K562 (cell line): Measurements from ENCODE around the gene CACNA2D3. TPM values are rescaled to one million over a fixed set of nuclear protein-coding genes. Genes with fewer than 3 reads are reported as not detected.

Experiments
- ATAC-seq: fragments of 200-7000 bp; cut with Tn5 transposase; 3 replicates; pipeline ENCODE4 v1.9.1; 2020; ENCODE audit warnings: moderate library complexity
- BruUV-seq: library from RNA; stranded (reverse); fragments of 400-500 nt; replicated peaks from 2 replicates; lab custom pipeline; 2021; lab: Mats Ljungman, UMichigan
- CTCF ChIA-PET: fragments of 300-600 bp; formaldehyde crosslinking; extraction: SDS; loops from one replicate; lab custom pipeline; 2021; ENCODE audit warnings: low intra/inter-chr PET ratio; lab: Yijun Ruan, JAX
- POLR2A ChIA-PET: fragments of 300-600, 350-650 bp; sonication (Branson Sonifier 250); formaldehyde crosslinking; extraction: SDS; loops from one replicate; lab custom pipeline; 2021; ENCODE audit warnings: antibody characterized with exemption, inconsistent platforms; lab: Yijun Ruan, JAX
- DNase-seq, 4 experiments: peaks; one replicate each; pipeline versions ENCODE4 v3.0.0 to v3.0.0-alpha.2; 2011 to 2018; ENCODE audit warnings: low spot score in 3 of 4, mixed read lengths in 3 of 4; ENCODE audit errors: extremely low read depth in 1 of 4
- FAIRE-seq: peaks from 2 replicates; lab custom pipeline; 2011; peaks lifted over from hg19 to GRCh38; lab: Jason Lieb, UNC
- H2AFZ ChIP-seq: 2 replicates; pipeline ENCODE4 v1.6.0; 2011; ENCODE audit warnings: low read depth, low read length, control low read depth, inconsistent platforms
- H3K27ac ChIP-seq: fragments of 200-600 bp; 3 replicates; pipeline ENCODE4 v1.8.0; 2011; ENCODE audit warnings: low read depth, mild to moderate bottlenecking, control low read depth, inconsistent platforms, low read length, moderate library complexity, mixed read lengths; ENCODE audit errors: extremely low read depth
- H3K27me3 ChIP-seq, 2 experiments: fragments of 300-600 bp in 1 of 2; 2 replicates in 1 of 2; 3 replicates in 1 of 2; pipeline versions ENCODE4 v1.6.0 to v1.8.0; 2011; ENCODE audit warnings: inconsistent platforms in 2 of 2, low read length in 2 of 2, mild to moderate bottlenecking in 1 of 2, mixed read lengths in 1 of 2, moderate library complexity in 1 of 2; ENCODE audit not compliant: control insufficient read depth in 2 of 2, insufficient read depth in 2 of 2
- H3K36me3 ChIP-seq: fragments of 300-600 bp; 3 replicates; pipeline ENCODE4 v1.8.0; 2011; ENCODE audit warnings: mild to moderate bottlenecking, low read length, inconsistent platforms; ENCODE audit not compliant: control insufficient read depth, insufficient read depth
- H3K4me1 ChIP-seq, 2 experiments: fragments of 200-600 bp in 1 of 2; replicated peaks in 1 of 2; 2 replicates in 1 of 2; 3 replicates in 1 of 2; pipeline versions ENCODE4 v1.5.1 to v1.8.0; 2011; ENCODE audit warnings: inconsistent platforms in 2 of 2, low read length in 2 of 2, mild to moderate bottlenecking in 1 of 2, mixed read lengths in 1 of 2, moderate library complexity in 1 of 2; ENCODE audit not compliant: control insufficient read depth in 2 of 2, insufficient read depth in 2 of 2
- H3K4me2 ChIP-seq: 2 replicates; pipeline ENCODE4 v1.6.1; 2011; ENCODE audit warnings: low read length, control low read depth, inconsistent platforms, mixed read lengths; ENCODE audit not compliant: insufficient read depth
- H3K4me3 ChIP-seq: fragments of 200-600 bp; sonication (generic), shearing (Covaris generic); 2 replicates; pipeline ENCODE4 v1.5.1; 2016; ENCODE audit warnings: control low read depth, inconsistent platforms
- H3K79me2 ChIP-seq: fragments of 200-600 bp; 3 replicates; pipeline ENCODE4 v1.8.0; 2011; ENCODE audit warnings: low read length, inconsistent platforms; ENCODE audit not compliant: control insufficient read depth, insufficient read depth
- H3K9ac ChIP-seq, 2 experiments: 2 replicates each; pipeline versions ENCODE4 v1.6.0 to v1.6.1; 2011; ENCODE audit warnings: low read depth in 2 of 2, low read length in 2 of 2, control low read depth in 1 of 2, inconsistent platforms in 1 of 2, mild to moderate bottlenecking in 1 of 2, mixed read lengths in 1 of 2; ENCODE audit not compliant: insufficient read depth in 1 of 2
- H3K9me1 ChIP-seq: one replicate; pipeline ENCODE4 v1.6.0; 2011; ENCODE audit warnings: inconsistent platforms, mild to moderate bottlenecking, low read length, moderate library complexity; ENCODE audit not compliant: control insufficient read depth, insufficient read depth
- H3K9me3 ChIP-seq: replicated peaks from 2 replicates; pipeline ENCODE4 v1.5.1; 2011; ENCODE audit warnings: low read depth, low read length, inconsistent platforms; ENCODE audit not compliant: control insufficient read depth, insufficient read depth
- H4K20me1 ChIP-seq: replicated peaks from 2 replicates; pipeline ENCODE4 v1.6.1; 2011; ENCODE audit warnings: low read length, inconsistent platforms, mixed read lengths; ENCODE audit not compliant: control insufficient read depth, insufficient read depth
- C11orf30 ChIP-seq: fragments of 450-650 bp; IDR thresholded peaks from 2 replicates; pipeline ENCODE4 v1.6.1; 2016; ENCODE audit warnings: low read depth, mild to moderate bottlenecking
- FOSL1 ChIP-seq: fragments of 200-800 bp; sonication (Bioruptor generic); conservative IDR thresholded peaks from 2 replicates; pipeline ENCODE4 v1.6.1; 2016; ENCODE audit warnings: missing genetic modification characterization, missing compliant biosample characterization
- HES1 ChIP-seq: fragments of 450-650 bp; IDR thresholded peaks from 2 replicates; pipeline ENCODE4 v1.6.1; 2016; ENCODE audit warnings: low read depth, mild to moderate bottlenecking, moderate library complexity
- HNRNPL ChIP-seq: fragments of 200-400 bp; formaldehyde crosslinking; IDR thresholded peaks from 2 replicates; pipeline ENCODE4 v1.6.1; 2017; ENCODE audit warnings: low read depth, mild to moderate bottlenecking, low read length
- NFRKB ChIP-seq: fragments of 450-650 bp; IDR thresholded peaks from 2 replicates; pipeline ENCODE4 v1.6.1; 2016; ENCODE audit warnings: low read depth
- NFYB ChIP-seq: IDR thresholded peaks from 2 replicates; pipeline ENCODE4 v1.6.1; 2011; ENCODE audit warnings: mild to moderate bottlenecking, moderate library complexity; ENCODE audit not compliant: insufficient read length; ENCODE audit errors: extremely low read depth
- NONO ChIP-seq, 2 experiments: fragments of 200-400 bp in 1 of 2; fragments of 450-650 bp in 1 of 2; formaldehyde crosslinking in 1 of 2; IDR thresholded peaks; 2 replicates each; pipeline ENCODE4 v1.6.1; 2017; ENCODE audit warnings: low read depth in 2 of 2, mild to moderate bottlenecking in 2 of 2, moderate library complexity in 2 of 2, low read length in 1 of 2
- NR0B1 ChIP-seq: fragments of 450-650 bp; IDR thresholded peaks from one replicate; pipeline ENCODE4 v1.6.1; 2018; ENCODE audit warnings: mild to moderate bottlenecking, moderate library complexity; ENCODE audit not compliant: partially characterized antibody
- PCBP1 ChIP-seq: fragments of 200-400 bp; formaldehyde crosslinking; IDR thresholded peaks from 2 replicates; pipeline ENCODE4 v1.6.1; 2018; ENCODE audit warnings: mild to moderate bottlenecking, low read depth, low read length; ENCODE audit not compliant: poor library complexity, severe bottlenecking
- SREBF1 ChIP-seq: fragments of 150-350 bp; IDR thresholded peaks from 2 replicates; pipeline ENCODE4 v1.6.1; 2014; ENCODE audit warnings: antibody characterized with exemption, low read depth, low read length, borderline replicate concordance
- SRSF7 ChIP-seq: fragments of 200-400 bp; formaldehyde crosslinking; optimal IDR thresholded peaks from 2 replicates; pipeline ENCODE3; 2017; ENCODE audit warnings: mild to moderate bottlenecking, low read depth, low read length
- TOE1 ChIP-seq, 2 experiments: fragments of 450-650 bp in 1 of 2; sonication (generic) in 1 of 2; formaldehyde crosslinking in 1 of 2; IDR thresholded peaks; 2 replicates each; pipeline versions ENCODE4 v1.7.1 to v1.8.0; 2016 to 2022; ENCODE audit warnings: borderline replicate concordance in 2 of 2, mild to moderate bottlenecking in 2 of 2, antibody characterized with exemption in 1 of 2, inconsistent platforms in 1 of 2, low read depth in 1 of 2, missing genetic modification reagents in 1 of 2, moderate library complexity in 1 of 2
- ZNF277 ChIP-seq: fragments of 250-450 bp; sonication (Bioruptor Pico); IDR thresholded peaks from 2 replicates; pipeline ENCODE4 v1.8.0; 2022; ENCODE audit warnings: inconsistent platforms, mild to moderate bottlenecking, moderate library complexity, borderline replicate concordance
- ZNF518B ChIP-seq: fragments of 250-450 bp; sonication (Bioruptor Pico); IDR thresholded peaks from 2 replicates; pipeline ENCODE4 v1.5.0; 2021; ENCODE audit warnings: mild to moderate bottlenecking, moderate library complexity
- WGBS: fragments of 100-300 bp; shearing (Covaris generic); methylation state at CpG from one replicate; pipeline ENCODE4 v1.1.6; 2016; ENCODE audit warnings: low coverage, mixed read lengths; ENCODE audit not compliant: insufficient coverage; ENCODE audit errors: missing lambda C conversion rate; 5-methylcytosine and 5-hydroxymethylcytosine counted together
- in situ Hi-C: fragments of 300-500 bp; cut with MboI; formaldehyde crosslinking; loops from 4 replicates; pipeline ENCODE4 v1.15.0; 2018; ENCODE audit warnings: inconsistent platforms, mixed read lengths
- intact Hi-C: fragments of 100-400 bp; cut with micrococcal nuclease; formaldehyde crosslinking; loops from 2 replicates; pipeline ENCODE4 v1.14.2; 2022
- polyA plus RNA-seq, 8 experiments: library from polyadenylated mRNA; depleted of rRNA in 4 of 8; stranded (reverse) in 5 of 8; unstranded in 3 of 8; fragments of >200 nt; fragmentation: Nextera tagmentation in 2 of 8; fragmentation: Illumina TruSeq in 1 of 8; extraction: Ambion mirVana in 2 of 8; extraction: Trizol in 1 of 8; gene quantifications; 2 replicates each; pipeline versions ENCODE4 v1.2.1 to v1.2.3, GENCODE V29; 2011 to 2014; ENCODE audit warnings: inconsistent platforms in 1 of 8, missing spikeins in 1 of 8
- total RNA-seq, 7 experiments: library from RNA; depleted of rRNA in 6 of 7; stranded (reverse); fragments of >200 nt in 6 of 7; fragmentation: Illumina TruSeq in 2 of 7; extraction: Trizol in 2 of 7; gene quantifications; 2 replicates each; pipeline versions ENCODE4 v1.2.1 to v1.2.3, GENCODE V29; 2011 to 2021; ENCODE audit warnings: low replicate concordance in 1 of 7

The CACNA2D3 gene
- total and polyA plus RNA-seq, 9 of the 15 experiments (the other 6 are each of a cell fraction or from before 2014, with no cell fraction given) = 0.01 TPM; not detected in 8

GRCh38 chr3:54780336-54780735, 658.0 kb downstream of the CACNA2D3 start (continued):
- TF ChIP-seq NR0B1 = no peak
- TF ChIP-seq NFRKB = no peak
- no peak for TF ChIP-seq HES1

- no peaks in the 10 kb centered on the region for H4K20me1 ChIP-seq
- no peak for DNase-seq
- no peaks in the 10 kb centered on the region for H3K79me2 ChIP-seq
- no peak for FAIRE-seq
- no peaks in the 10 kb centered on the region for H3K9me1 ChIP-seq
- no peak overlapping the region for H2AFZ ChIP-seq
- H3K4me1 ChIP-seq = no peaks in the 10 kb centered on the region
- H3K27ac ChIP-seq = no peak overlapping the region
- 0% methylated on average over 1 of the region's 1 CpG for WGBS
- ATAC-seq = no peak
- BruUV-seq = no TSS peak
- no peak overlapping the region for H3K9ac ChIP-seq
- no peak overlapping the region for H3K4me3 ChIP-seq
- ChIA-PET POLR2A (no interaction called here), CTCF (no interaction called here)
- H3K4me2 ChIP-seq = no peak overlapping the region
- H3K36me3 ChIP-seq = no peaks in the 10 kb centered on the region
- intact Hi-C loops (no loop called here), in situ Hi-C loops (no loop called here)
- H3K27me3 ChIP-seq = no peaks in the 10 kb centered on the region
- H3K9me3 ChIP-seq = no peaks in the 10 kb centered on the region
- TF ChIP-seq NFYB (no peak), TOE1 (IDR thresholded peaks at IDR 0.05; ENCODE audit: borderline replicate concordance) (no peak), TOE1 (CRISPR knock-in tag; IDR thresholded peaks at IDR 0.05; ENCODE audit: borderline replicate concordance, low read depth) (no peak), HNRNPL (no peak), SREBF1 (no peak), NONO (IDR thresholded peaks at IDR 0.05; ENCODE audit: low read depth in 2 of 2, low read length in 1 of 2) (no peak), PCBP1 (no peak), ZNF518B (CRISPR knock-in tag) (no peak), SRSF7 (no peak), C11orf30 (no peak), FOSL1 (tag) (no peak), ZNF277 (CRISPR knock-in tag) (no peak)
Measured at GRCh38 chr3:54781728-54782127, 659.4 kb downstream of the CACNA2D3 start.
